DMS79 treated with DMSO at 0.1 percent for 48 hours (cell line): ENCODE results near the gene MIR17HG.
A peak's percentile ranks its signal among the peaks of the same experiment; 100 is the strongest.

ENCODE experiments used
- DNase-seq: peaks from one replicate; lab custom pipeline; 2025; lab: John Stamatoyannopoulos, UW

MIR17HG gene

DNA sequence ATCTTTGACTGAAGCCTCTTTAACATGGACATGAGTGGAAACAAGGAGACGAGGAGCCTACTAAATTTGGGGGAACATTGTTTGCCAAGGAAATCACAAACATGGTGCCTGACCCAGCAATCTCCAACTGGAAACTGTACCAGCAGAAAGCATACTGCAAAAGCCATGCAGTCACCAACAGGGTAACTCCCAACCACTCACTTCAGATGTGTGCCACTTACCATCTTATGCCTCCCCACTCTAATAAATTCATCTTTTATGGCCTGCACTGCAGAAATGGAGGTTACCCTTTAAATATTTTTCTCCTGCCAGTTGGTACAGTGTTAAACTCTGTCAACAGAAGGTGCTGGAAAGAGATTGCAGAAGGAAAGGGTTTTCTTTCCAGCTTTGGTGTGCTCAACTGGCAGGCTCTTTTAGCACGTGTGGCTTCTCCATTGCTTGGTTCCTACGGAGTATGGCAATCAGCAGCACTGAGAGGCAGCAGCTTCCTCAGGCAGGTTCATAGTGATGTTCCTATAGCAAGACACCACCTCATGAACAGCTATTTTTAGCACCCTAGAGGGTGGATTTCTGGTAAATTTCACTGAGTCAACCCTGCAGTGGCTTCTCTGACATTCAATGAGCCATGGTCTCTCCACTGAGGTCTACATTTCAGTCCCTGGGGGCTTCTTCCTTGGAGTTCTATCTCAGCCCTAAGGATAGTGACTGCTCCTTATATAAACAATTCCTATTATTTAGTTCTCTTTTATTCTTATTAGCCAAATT lies 21.4 kb downstream of the MIR17HG start:
- no peak for DNase-seq

DNA sequence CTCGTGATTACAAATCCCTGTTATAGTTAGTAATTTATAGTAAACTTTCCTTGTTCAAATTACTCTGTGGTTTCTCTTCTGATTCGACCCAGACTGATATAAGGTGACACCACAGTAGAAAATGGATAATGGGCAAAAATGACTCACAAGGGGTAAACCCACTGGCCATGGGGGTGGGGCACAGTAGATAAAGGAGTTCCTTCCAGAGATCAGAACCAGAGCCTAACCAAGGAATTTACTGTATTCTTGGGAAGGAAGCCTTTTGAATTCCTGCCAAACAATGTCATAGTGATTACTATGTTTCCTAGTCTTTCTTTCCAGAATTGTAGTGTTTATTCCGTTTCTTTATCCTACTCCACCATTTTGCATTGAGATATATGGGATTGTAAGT lies 21.9 kb downstream of the MIR17HG start:
- DNase-seq, result no peak

DNA sequence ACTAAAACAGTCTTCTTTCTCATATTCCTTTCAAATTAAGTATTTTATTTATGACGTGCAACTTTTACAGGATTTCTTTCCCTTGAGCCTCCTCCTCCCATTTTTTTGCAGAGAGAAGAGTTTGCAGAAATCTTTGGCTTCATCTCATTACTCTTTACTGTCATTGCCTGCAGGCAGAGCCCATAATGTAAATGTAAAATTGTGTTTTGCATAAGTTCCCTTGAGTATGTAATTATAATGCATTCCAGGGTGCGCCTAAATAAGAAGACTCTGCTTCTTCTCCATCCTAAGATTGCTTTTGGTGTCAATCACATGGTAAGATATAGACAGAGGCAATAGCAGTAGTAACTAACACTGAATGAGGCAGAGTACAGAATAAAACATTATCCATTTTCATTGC lies 23.0 kb downstream of the MIR17HG start:
- DNase-seq, result no peak

DNA sequence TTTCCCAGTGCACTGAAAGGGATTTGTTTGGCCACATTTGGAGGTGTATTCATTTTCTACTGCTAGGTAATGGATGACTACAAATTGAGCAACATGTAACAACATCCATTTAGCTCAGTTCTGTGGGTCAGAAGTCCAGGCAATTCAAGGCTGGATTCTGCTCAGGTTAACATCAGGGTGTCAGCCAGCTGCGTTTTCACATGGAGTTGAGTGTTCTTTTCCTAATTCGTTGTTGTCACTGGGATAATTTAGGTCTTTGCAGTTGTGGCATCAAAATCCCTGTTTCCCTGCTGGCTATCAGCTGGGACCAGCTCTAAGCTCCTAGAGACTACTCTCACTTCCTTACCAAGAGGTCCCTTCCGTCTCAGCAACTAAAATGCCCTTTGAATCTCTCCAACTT lies 25.4 kb downstream of the MIR17HG start:
- DNase-seq, result no peak

DNA sequence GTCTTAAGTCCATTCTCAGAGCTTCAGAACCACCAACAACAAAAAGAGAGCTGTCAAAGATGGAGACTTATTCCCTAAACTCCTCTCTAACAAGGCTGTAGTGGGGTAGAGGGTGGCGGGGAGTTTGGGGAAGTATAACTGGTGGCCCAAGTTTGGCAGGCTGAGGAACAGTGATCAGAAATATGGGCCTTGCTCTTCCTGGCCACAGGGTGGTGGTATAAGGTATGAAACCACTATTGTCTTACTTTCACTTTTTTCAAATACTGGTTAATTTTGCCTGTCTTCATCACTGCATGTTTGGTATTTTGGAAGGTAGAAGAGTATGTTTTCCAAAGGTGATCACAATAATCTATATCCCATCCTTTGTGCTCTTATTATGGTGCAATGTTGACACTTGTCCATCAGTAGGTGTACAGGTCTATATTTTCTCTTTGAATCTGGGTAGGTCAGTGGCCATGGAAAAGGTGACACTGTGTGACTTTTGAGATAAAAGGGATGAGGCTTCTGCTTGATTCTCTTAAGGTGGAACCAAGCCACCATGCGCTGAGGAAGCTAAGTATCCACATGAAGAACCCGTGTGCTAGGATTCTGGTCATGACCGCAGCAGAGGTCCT lies 27.7 kb downstream of the MIR17HG start:
- DNase-seq, result no peak

DNA sequence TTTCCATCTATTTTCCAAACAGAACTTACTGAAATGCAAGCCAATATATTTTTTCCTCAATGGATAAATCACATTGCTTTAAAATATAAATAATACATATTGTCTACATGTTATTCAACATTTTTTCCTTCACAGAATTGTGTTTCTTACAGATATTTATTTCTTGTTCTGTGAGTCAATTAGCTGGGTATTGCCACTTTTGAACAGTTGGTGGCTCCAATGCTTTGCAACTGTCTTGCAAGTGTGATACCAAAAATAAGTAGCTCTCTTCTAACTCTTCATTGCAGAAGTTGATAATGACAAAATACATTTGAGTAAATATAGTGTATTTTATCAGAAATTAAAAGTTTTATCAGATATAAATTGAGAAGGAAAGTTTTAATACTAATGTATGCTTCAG lies 33.9 kb downstream of the MIR17HG start:
- DNase-seq, result no peak

DNA sequence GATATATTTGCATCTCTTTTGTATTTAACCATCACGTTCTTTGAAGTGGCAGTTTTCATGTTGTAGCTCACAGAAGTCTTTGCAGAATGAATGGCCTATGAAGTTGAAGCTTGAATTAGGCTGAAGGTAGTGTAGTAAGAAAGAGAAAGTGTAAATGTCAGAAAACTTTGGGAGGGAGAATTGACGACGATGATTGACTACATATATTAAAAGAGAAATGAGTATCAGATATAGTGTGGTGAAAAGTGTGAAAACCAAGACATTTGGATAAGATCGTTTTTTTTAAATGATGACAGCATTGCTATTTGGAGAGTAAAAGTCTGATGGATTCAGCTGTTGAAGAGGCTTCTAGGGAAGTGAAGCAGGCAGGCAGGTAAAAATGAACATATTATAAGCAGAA lies 36.3 kb downstream of the MIR17HG start:
- DNase-seq, result no peak

DNA sequence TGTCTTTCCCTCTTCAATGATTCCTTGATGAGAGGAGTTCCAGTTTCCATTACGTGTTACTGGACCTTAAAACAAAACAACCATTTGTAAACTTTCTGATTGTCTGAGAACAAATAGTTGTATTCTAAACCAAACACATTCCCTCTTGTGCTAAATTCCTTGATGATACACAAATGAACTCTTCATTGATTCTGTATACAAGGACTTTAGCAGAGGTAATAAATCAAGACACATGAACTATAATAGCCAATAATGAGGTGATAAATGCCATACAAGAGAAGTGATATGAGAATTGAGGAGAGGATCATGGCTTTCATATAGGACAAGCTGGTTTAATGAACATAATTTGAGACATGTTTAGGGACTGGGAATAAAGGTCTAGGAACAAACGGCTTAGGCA lies 37.4 kb downstream of the MIR17HG start:
- no peak for DNase-seq

DNA sequence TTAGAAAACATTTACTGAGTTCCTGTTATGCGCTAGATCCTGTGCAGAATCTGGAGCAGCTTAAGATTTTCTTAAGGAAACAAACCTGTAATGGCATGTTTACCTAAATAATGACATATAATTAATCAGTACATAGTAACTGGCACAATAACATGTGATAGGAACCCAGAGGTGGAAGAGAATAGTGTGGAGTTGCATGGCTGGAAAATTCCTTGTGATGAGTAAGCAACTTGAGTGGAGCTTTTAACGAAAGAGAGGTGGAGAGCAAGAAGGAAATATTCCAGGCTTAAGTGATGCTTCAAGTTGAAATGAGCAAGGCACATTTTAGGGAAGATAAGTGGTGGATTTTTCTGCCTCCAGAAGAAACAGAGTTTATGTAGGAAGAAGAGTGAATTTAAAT lies 41.7 kb downstream of the MIR17HG start:
- no peak for DNase-seq

DNA sequence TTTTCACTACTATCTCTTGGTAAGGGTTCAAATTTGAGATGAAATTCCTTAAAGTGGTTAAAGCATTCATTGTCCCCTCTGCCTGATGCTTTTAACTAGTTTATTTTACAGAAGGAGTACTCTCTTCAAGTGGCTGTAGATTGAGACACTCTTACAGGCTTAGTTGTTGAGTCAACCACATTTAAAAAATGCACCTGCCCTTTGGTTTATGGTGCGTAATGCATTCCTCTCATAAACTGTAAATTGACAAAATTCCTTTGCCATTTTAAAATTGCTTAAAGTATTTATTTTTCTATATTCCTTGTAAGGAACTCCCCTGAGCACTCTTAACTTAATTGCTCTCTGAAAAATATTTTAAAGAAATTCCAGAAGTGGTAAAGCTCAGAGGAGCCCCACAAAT lies 50.1 kb downstream of the MIR17HG start:
- DNase-seq, result no peak

DNA sequence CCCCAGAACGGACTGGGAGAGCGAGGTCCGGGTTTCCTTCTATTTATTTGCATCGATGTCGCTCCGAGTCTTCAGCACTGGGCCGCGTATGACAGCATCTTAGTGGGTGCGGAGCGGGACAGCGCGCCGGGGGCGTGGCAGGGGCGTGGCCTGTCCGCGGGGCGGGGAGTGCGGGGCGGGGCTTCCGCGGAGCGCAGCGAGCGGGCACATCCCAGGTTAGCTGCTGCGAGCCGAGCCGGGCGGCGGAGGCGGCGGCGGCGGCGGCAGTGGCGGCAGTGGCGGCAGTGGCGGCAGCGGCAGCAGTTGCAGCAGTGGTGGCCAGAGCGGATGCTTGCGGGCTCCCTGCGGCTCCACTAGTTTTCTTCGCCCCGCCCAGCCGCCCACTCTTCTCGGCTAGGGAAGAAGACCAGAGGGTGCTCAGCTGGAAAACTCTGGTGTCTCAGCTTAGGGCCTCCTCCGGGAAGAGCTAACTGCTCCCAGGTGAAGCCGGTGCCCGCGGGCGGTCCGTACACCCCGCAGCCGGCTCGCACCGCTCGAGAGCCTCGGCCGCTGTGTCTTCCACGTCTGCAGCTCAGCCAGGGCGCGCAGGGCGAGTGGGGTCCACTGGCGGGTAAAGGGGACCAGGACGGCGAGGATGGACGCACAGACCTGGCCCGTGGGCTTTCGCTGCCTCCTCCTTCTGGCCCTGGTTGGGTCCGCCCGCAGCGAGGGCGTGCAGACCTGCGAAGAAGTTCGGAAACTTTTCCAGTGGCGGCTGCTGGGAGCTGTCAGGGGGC lies 51.1 kb downstream of the MIR17HG start, which contains the start of gene GPC5:
Gene GPC5 (plus strand): TSS at position 209 of the 776 bp plus-strand sequence.
- DNase-seq, result peak; percentile 37

DNA sequence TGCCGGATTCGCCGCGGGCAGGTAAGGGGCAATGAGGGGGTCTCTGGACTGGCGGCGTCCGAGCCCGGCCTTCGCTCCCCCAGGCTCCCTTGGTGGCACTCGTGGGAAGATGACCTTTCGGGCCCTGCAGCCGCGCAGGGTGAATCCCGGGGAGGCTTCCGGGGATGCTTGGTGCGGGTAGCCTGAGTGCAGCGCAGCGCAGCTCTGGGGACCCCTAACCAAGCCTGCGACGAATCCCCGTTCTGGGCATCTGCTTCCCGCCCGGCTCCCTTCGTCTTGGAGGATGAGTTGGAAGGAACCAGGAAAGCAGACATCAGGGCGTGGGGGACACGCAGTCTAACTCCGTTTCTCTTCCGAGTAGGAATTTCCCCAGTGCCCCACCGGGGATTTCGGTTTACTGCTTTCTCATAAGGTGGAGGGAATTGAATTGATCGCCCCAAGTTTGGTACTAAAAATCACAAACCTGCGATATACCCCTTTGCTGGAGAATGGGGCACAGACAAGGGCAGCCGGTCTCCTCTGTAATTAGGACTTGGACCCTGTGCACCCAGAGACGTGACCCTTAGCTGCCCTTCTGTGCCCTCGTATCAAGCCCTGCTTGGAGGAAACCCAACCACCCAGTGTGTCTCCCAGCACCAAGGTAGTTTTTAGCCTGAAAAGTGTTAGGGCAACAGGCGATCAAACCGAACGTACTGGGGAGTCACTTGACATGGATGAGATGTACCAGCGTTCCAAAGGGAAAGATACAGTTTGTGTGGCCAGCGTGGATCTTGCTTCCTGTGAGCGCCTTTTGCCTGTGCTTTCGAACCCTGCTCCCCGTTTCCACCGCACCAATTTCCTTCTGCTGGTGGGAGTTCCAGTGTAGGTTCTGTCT lies 51.9 kb downstream of the MIR17HG start:
- no peak for DNase-seq

DNA sequence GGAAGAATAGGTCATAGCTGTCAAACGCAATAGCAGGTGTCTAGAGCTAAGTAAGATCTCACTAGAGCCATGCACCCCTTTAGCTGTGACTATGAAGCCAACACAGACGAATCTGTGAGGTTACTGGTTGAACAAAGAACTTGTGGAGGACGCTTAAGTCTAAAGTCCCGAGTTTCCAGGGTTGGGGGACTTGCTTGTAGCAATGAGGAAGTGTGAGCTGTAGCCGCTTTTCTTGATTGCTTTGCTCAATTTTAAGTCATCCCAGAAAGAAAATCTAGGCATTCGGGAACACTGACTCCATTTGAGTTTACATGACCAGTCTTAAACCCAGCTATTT lies 52.5 kb downstream of the MIR17HG start:
- no peak for DNase-seq

DNA sequence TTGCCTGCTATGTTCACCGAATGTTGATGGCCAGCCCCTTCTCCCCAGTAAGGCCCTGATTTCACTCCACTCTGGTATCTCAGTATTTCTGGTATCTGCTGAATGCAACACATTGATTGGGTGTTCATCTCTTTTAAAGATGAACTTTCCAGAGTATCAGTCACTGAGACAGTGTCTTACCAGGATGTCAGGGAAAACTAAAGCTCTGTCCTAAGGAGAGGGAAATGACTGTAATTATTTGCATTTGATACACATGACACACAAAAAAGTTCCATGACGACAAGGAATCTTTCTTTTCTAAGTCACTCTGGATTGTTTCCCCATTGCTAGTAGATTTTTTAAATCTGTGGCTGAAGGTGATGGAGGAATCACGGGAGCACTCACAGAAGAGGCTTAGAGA lies 53.2 kb downstream of the MIR17HG start:
- no peak for DNase-seq

DNA sequence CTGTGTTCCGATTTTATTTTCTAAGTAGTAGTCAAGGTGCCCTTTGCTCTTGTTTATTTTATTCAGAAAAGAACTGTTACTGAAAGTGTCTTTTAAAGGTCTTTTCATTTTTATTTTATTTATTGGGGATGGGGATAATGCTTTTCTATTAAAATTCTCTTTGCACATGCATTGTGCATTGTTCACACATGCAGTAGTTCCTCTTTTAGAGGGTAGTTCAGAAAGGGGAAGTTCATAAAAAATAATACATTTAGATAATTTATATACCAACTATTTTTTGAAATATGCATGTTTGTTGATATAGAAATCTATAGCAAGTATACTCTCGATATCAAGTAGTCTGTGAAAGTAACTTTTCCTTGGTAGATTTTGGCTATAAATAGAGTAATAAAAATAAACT lies 54.4 kb downstream of the MIR17HG start:
- no peak for DNase-seq
